HG03439 (cell line): ENCODE results near the gene CTNND2.

Source experiments
- ATAC-seq: cut with Tn5 transposase; IDR thresholded peaks from one replicate; pipeline ENCODE4 v1.9.1; 2021; ENCODE audit warnings: mild to moderate bottlenecking, moderate library complexity; ENCODE audit not compliant: unreplicated experiment

Gene CTNND2

GRCh38 chr5:11531811-11532555, 372.3 kb downstream of the CTNND2 start:
- ATAC-seq, result no peak

GRCh38 chr5:11528720-11529119, 375.5 kb downstream of the CTNND2 start:
- ATAC-seq, result no peak

- ATAC-seq, result no peak
Measured at GRCh38 chr5:11527652-11528349, 376.4 kb downstream of the CTNND2 start.

GRCh38 chr5:11525020-11525419, 379.2 kb downstream of the CTNND2 start:
- no peak for ATAC-seq

- no peak for ATAC-seq
Measured at GRCh38 chr5:11524188-11524587, 380.1 kb downstream of the CTNND2 start.

- no peak for ATAC-seq
Measured at GRCh38 chr5:11522796-11523195, 381.4 kb downstream of the CTNND2 start.

GRCh38 chr5:11520241-11520930, 383.9 kb downstream of the CTNND2 start:
- ATAC-seq, result no peak

GRCh38 chr5:11519236-11519635, 385.0 kb downstream of the CTNND2 start:
- ATAC-seq, result no peak

GRCh38 chr5:11518676-11519075, 385.6 kb downstream of the CTNND2 start:
- ATAC-seq, result no peak

GRCh38 chr5:11514705-11515432, 389.4 kb downstream of the CTNND2 start:
- no peak for ATAC-seq

- no peak for ATAC-seq
Measured at GRCh38 chr5:11511878-11512277, 392.4 kb downstream of the CTNND2 start.

GRCh38 chr5:11510889-11511288, 393.4 kb downstream of the CTNND2 start:
- no peak for ATAC-seq

- ATAC-seq, result no peak
Measured at GRCh38 chr5:11509793-11510192, 394.5 kb downstream of the CTNND2 start.

- ATAC-seq, result no peak
Measured at GRCh38 chr5:11507156-11507910, 396.9 kb downstream of the CTNND2 start.

- ATAC-seq, result no peak
Measured at GRCh38 chr5:11504886-11505193, 399.4 kb downstream of the CTNND2 start.

- ATAC-seq, result no peak
Measured at GRCh38 chr5:11504065-11504885, 400.0 kb downstream of the CTNND2 start.

- ATAC-seq, result no peak
Measured at GRCh38 chr5:11502783-11503182, 401.5 kb downstream of the CTNND2 start.

- no peak for ATAC-seq
Measured at GRCh38 chr5:11497651-11498050, 406.6 kb downstream of the CTNND2 start.

- no peak for ATAC-seq
Measured at GRCh38 chr5:11496137-11496719, 408.0 kb downstream of the CTNND2 start.
